GM18868 (cell line): ENCODE measurements around the gene THOC2.
"Not testable (repeated sequence)": the region's sequence is repeated elsewhere in the genome, so short reads cannot be mapped to it uniquely, and the experiment has no call there.

Experiments used
- ATAC-seq: cut with Tn5 transposase; IDR thresholded peaks from one replicate; pipeline ENCODE4 v1.9.1; 2021; ENCODE audit warnings: mild to moderate bottlenecking, moderate library complexity; ENCODE audit not compliant: unreplicated experiment

The THOC2 gene

DNA sequence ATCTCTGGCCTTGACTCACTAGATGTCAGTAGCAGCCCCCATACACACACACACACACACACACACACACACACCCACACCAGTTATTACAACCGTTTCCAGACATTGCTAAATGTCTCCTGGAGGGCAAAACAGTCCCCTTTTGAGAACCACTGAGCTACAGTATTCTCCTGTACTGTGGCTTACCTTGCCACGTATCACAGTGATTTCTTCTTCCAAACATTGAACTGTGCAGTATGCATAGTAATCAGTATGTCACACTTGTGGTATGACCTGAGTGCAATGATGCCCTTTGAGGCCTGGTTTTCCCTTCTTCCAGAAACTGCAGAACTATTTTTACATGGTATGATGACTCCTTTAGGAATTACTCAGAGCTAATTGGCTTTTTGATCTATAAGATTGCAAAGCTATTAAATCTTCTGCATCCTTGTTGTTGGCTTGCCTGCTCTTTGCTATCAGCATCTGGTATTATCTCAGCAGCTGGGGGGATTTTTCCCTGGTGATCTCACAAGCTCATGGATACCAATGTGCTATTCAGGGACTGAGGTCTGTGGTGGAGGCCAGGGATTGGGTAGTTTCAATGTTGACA, 3.6 kb upstream of the THOC2 start:
- ATAC-seq, result no peak

DNA sequence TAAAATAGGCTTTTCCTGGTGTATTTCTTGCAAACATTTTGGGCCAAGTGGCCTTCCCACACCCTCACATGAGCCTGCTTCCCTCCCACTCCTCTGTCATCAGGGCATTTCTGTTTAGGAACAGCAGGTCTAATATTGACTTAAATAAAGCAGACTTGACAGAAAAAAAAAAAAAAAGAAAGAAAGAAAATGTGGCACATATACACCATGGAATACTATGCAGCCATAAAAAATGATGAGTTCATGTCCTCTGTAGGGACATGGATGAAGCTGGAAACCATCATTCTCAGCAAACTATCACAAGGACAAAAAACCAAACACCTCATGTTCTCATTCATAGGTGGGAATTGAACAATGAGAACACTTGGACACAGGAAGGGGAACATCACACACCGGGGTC, 2.3 kb upstream of the THOC2 start:
- not testable (repeated sequence) for ATAC-seq

DNA sequence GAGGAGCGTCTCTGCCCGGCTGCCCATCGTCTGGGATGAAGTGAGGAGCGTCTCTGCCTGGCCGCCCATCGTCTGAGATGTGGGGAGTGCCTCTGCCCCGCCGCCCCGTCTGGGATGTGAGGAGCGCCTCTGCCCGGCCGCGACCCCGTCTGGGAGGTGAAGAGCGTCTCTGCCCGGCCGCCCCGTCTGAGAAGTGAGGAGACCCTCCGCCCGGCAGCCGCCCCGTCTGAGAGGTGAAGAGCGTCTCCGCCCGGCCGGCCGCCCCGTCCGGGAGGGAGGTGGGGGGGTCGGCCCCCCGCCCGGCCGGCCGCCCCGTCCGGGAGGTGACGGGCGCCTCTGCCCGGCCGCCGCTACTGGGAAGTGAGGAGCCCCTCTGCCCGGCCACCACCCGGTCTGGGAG, 1.2 kb upstream of the THOC2 start:
- ATAC-seq, result not testable (repeated sequence)

DNA sequence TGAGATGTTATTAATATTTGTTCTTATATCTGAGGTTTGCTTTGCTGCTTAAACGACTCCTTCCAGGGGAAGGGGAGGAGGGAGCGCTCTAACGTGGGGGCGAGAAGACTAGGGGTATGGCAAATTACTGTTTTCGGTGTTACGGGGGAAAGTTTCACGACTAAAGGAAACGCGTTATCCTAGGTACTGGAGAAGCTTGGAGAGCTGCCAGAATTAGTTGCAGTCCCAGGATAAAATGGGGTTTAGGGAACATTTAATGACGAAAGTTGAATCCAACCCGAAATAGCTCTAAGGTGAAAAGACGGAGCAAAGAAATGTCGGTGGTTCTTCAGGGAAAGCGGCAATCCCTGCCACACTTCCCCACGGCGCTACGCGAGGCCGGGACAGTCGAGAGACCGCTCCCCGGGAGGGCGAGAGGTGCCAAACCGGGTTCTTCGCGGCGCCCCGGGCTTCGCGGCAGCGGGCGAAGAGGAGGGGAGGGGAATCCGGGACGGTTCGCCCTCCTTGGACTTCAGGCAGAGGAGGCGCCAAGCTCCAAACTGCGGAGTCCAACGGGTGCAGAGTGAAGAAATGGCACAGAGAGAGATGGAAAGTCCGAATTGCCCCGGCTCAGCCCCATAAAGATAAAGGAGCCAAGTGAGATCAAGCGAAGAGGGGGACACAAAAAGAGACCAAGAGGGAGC, 724 bp downstream of the THOC2 start:
- ATAC-seq, result peak; percentile 26

DNA sequence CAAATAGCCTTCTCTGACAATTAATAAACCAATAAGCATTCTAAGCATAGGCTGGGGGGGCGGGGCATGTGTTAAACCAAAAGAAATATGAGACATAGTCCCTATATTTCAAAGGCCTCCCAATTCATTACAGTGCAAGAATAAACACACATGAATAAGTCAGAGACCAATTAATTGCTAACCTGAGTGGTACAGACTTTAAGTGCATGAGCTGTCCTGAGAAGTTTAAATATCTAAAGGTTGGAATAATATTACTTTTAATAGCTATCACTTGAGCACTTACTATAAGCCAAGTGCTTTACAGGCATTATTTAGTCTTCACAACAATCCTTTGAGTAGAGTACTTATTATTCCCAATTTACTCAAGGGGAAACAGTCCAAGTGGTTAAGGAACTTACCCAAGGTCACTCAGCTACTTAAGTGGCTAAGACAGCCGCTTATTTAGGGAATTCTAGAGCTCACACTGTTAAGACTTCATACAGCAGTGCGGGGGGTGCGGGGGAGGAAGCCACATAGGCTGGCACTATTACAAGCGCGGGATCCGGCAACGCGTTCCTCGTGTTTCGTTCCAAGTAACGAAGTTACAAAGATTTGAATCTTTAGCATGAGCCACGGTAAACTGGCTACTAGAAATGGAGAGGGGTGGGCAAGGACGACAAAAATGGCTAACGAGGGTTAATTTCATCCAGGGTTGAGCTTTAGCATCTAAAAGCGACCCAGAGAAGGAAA, 1.4 kb downstream of the THOC2 start:
- no peak for ATAC-seq

DNA sequence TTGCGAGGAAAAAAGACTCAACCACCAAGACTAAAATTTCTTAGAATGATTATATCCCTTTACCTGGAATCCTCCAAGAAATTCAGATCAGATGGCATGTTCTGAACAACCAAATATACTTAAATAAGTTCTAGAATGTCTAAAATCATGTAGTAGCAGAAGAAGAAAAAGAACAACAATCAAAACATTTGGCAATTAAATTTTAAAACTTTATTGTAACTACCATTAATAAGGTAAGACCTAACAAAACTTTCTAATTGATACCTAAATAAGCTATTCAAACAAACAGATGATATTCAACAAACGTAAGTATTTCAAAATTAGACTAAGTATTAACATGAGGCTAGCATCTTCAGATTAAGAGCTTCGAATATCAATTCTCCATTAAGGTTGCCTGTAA, 4.3 kb downstream of the THOC2 start:
- no peak for ATAC-seq

DNA sequence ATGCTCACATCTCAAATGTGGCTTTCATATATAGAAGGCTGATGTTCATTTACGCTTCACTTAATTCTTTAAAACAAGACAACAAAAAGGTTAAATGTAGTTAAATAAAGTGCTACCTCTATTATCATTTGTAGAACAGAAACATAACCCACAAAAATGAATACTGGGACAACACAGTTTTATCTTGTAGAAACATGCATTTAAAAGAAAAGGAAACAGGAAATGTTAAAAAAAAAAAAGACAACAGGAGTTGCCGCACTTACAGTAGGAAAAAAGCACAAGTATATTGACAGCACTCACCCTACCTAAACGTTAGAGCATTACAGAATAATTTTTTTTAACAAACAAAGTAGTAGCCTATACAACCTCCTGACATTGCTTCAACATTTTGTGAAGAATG, 4.8 kb downstream of the THOC2 start:
- ATAC-seq, result no peak

DNA sequence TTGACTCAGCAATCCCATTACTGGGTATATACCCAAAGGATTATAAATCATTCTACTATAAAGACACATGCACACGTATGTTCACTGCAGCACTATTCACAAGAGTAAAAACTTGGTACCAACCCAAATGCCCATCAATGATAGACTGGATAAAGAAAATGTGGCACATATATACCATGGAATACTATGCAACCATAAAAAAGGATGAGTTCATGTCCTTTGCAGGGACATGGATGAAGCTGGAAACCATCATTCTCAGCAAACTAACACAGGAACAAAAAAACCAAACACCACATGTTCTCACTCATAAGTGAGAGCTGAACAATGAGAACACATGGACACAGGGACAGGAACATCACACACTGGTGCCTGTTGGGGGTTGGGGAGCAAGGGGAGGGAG, 10.7 kb downstream of the THOC2 start:
- ATAC-seq, result not testable (repeated sequence)

DNA sequence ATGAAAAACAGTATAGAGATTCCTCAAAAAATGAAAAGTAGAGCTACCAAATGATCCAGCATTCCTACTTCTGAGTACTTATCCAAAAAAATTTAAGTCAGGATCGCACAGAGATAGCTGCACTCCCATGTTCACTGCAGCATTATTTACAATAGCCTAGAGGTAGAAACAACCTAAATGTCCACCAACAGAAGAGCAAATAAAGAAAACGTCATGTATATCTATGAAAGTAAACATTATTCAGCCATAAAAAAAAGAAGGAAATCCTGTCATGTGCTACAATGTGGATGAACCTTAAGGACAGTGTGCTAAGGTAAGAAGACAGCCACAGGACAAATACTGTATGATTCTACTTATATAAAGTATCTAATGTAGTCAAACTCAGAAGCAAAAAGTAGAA, 12.4 kb downstream of the THOC2 start:
- ATAC-seq, result no peak

DNA sequence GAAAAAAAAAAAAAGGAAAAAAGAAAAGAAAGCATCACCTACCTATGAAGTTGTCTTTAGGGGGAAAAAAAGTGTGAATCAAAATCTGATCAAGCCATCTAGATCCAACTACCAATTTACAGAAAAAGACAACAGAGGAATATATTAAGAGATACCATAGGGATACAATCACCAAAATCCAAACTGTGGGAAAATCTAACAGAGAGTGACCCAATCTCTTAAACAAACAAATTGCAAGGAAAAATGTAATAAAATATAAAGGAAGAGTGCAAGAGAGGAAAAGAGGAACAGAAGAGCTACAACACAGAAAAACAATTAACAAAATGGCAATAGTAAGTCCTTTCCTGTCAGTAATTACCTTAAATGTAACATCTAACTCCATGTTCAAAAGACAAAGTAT, 19.0 kb downstream of the THOC2 start:
- no peak for ATAC-seq

DNA sequence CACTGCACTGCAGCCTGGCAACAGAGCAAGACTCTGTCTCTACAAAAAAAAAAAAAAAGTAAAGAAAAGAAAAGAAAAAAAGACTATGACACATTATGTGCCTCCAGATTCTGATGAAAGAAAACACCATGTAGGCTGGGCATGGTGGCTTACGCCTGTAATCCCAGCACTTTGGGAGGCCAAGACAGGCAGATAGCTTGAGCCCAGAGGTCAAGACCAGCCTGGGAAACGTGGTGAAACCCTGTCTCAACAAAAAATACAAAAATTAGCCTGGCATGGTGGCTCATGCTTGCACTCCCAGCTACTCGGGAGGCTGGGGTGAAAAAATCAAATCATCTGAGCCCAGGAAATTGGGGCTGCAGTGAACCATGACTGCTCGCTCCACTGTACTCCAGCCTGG, 19.4 kb downstream of the THOC2 start:
- ATAC-seq, result no peak

DNA sequence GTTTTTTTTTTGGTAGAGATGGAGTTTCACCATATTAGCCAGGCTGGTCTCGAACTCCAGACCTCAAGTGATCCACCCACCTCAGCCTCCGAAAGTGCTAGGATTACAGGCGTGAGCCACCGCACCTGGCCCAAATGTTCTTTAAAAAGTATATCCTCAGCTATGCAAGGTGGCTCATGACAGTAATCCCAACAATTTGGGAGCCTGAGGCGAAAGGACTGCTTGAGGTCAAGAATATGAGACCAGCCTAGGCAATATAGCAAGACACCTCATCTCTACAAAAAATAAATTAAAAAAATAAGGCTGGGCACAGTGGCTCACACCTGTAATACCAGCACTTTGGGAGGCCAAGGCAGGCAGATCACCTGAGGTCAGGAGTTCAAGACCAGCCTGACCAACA, 21.7 kb downstream of the THOC2 start:
- not testable (repeated sequence) for ATAC-seq

DNA sequence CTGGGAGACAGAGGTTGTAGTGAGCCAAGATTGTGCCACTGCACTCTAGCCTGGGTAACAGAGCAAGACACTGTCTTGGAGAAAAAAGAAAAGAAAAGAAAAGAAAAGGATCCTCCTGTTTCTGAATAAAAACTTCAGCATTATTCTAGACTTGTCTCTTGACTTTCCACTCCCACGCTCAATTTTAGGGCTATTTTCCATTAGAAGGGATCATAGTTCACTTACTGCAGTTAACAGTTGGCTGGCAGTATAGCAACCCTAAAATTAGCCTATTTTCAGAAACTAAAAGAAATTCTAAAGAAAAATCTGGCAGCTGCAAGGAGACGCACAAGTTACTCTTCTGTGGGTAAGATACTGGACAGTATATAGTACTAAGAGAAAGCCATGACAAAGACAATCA, 28.1 kb downstream of the THOC2 start:
- no peak for ATAC-seq

DNA sequence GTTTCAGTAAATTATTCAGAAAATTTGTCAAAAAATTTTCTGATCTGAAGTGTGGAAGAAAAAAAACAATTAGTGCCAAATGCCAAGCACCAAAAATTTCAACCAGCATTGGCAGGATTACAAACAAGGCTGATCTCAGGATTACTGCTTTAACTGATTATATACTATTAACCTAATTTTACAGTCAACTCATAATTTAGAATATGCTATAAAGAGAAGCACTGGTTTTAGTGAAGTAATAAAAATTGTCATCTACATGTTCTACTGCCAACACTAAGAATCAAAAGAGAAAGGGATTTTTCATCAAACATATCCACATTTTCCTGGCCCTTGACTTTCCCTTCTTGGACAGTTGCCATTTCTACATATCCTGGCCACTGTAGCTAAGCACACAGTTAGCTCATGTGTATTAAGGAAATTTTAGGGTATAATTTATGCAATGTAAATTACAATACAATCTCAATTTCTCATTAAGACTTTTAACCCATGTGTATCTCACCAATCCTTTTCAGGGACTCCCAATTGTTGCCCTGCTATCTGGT, 33.8 kb downstream of the THOC2 start:
- no peak for ATAC-seq

DNA sequence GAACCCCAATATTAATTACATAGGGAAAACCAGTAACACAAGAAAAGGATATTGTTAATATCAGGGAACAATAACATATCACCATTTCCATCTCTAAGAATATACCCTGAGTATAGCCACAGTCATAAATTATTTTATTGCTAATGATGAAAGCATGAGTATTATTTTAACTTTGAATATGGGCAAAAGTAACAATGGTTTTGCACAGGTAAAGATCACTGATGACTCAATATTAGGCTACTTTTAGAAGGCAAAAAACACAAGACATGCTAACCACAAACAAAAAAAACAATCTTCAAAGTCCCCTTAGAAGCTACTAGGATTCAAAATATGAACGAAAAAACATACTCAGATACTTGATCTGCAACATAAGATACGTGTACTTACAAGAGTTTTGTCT, 36.5 kb downstream of the THOC2 start:
- ATAC-seq, result no peak

DNA sequence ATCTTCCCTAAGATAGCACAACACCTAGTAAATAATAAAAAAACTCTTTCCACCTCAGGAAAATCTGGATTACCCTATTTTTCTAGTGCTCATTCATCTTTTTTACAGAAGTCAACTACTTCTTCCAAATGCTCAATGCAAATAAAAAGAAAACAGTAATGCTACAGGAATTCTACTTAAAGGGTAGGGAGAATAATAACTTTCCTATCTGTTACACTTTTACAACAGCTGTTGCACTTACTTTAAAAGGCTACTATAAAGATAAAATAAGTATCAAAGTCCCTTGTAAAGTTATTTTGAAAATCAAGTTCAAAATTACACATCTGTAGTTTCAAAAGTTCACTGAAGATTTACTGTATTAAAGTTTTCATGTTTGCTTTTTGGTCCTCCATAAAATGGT, 37.6 kb downstream of the THOC2 start:
- no peak for ATAC-seq

DNA sequence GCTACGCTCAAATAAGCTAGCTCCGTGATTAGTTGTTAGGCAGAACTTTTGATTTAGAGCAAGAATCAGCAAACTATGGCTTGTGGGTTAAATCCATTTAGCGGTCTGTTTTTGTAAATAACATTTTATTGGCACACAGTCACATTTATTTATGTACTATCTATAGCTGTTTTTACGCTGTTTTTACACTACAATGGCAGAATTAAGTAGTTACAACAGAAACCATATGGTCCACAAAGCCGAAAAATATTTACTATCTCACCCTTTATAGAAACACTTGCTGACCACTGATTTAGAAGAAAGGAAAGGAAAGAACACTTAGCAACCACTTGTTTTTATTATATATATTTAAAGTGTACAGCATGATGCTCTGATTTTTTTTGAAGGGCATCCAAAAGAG, 41.1 kb downstream of the THOC2 start:
- ATAC-seq, result no peak

DNA sequence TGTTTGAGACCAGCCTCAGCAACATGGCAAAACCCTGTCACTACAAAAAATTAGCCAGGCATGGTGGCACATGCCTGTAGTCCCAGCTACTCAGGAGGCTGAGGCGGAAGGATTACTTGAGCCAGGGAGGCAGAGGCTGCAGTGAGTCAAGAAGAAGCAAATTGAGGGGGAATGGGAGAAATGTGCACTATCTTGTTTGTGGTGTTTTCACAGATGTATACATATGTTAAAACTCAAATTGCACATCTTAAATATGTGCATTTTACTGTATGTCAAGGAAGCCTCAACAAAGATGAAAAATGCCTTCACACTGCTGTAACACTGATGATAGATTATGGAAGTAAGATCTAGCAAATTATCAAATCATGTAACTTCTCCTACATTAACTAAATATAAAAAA, 44.3 kb downstream of the THOC2 start:
- no peak for ATAC-seq

DNA sequence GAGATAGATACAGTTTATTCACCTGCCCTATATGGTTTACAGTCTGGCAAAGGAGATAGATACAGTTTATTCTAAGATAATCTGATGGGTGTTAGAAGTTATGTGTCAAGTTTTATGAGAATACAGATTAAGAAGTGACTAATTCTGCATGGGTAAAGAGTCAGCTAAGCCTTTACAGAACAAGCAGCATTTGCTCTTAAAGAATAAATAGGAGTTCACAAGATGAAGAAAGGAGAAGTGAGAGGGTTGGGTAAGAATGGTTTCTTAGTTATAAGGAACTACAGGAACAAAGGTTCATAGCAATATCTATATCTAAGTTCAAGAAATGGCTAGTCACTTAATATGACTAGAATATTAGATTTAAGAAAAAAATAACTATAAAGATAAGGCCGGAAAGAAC, 47.6 kb downstream of the THOC2 start:
- peak; percentile 57 for ATAC-seq

DNA sequence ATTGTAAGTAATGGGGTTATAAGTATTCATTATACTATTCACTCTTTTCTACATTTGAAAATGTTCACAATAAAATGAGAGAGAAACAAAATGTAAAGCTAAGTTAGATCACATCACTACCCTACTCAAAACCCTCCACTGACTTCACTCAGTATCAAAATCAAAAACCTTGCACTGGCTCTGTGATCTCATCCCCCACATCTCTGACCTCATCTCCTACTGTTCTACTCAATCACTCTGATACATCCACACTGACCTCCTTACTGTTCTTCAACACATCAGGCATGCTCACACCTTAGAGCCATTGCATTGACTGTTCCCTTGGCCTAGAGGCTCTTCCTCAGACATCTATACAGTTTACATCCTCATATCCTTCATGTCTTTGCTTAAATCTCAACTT, 50.7 kb downstream of the THOC2 start:
- no peak for ATAC-seq

DNA sequence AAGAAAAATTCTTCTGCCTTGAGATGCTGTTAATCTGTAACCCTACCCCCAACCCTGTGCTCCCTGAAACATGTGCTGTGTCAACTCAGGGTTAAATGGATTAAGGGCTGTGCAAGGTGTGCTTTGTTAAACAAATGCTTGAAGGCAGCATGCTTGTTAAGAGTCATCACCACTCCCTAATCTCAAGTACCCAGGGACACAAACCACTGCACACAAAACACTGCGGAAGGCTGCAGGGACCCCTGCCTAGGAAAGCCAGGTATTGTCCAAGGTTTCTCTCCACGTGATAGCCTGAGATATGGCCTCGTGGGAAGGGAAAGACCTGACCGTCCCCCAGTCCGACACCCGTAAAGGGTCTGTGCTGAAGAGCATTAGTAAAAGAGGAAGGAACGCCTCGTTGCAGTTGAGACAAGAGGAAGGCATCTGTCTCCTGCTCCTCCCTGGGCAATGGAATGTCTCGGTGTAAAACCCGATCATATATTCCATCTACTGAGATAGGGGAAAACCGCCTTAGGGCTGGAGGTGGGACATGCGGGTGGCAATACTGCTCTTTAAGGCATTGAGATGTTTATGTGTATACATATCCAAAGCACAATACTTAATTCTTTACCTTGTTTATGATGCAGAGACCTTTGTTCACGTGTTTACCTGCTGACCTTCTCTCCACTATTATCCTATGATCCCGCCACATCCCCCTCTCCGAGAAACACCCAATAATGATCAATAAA, 53.0 kb downstream of the THOC2 start:
- not testable (repeated sequence) for ATAC-seq
